Activated T-cell treated with anti-CD3 and anti-CD28 coated beads, Interleukin-2, amount 50 U/mL, for 4 hours (primary cell): ENCODE measurements around the gene TAF1L. TPM values are rescaled to one million over a fixed set of nuclear protein-coding genes. Genes with fewer than 3 reads are reported as not detected.
"Not testable (repeated sequence)": the region's sequence is repeated elsewhere in the genome, so short reads cannot be mapped to it uniquely, and the experiment has no call there.

Experiments used
- ATAC-seq, 2 donors: fragments of 200-7000 bp; cut with Tn5 transposase; one replicate each; pipeline ENCODE4 v1.10.0; 2021
- DNase-seq: peaks from one replicate; pipeline ENCODE4 v3.0.0-alpha.2; 2020
- H3K27me3 Mint-ChIP-seq: one replicate; pipeline ENCODE4 v1.8.0; 2021; ENCODE audit warnings: low read depth, mixed read lengths
- H3K36me3 Mint-ChIP-seq: one replicate; pipeline ENCODE4 v1.8.0; 2022; ENCODE audit warnings: mixed read lengths; ENCODE audit not compliant: insufficient read depth
- H3K4me1 Mint-ChIP-seq: one replicate; pipeline ENCODE4 v1.8.0; 2021; ENCODE audit warnings: low read depth, mixed read lengths
- H3K4me3 Mint-ChIP-seq: one replicate; pipeline ENCODE4 v1.8.0; 2021; ENCODE audit warnings: mild to moderate bottlenecking, moderate library complexity, mixed read lengths
- H3K9me3 Mint-ChIP-seq: one replicate; pipeline ENCODE4 v1.8.0; 2021; ENCODE audit warnings: mixed read lengths
- total RNA-seq, 3 donors: library from RNA; stranded (reverse); gene quantifications; one replicate each; pipeline ENCODE4 v1.2.1, GENCODE V29; 2021

Gene TAF1L, protein sequence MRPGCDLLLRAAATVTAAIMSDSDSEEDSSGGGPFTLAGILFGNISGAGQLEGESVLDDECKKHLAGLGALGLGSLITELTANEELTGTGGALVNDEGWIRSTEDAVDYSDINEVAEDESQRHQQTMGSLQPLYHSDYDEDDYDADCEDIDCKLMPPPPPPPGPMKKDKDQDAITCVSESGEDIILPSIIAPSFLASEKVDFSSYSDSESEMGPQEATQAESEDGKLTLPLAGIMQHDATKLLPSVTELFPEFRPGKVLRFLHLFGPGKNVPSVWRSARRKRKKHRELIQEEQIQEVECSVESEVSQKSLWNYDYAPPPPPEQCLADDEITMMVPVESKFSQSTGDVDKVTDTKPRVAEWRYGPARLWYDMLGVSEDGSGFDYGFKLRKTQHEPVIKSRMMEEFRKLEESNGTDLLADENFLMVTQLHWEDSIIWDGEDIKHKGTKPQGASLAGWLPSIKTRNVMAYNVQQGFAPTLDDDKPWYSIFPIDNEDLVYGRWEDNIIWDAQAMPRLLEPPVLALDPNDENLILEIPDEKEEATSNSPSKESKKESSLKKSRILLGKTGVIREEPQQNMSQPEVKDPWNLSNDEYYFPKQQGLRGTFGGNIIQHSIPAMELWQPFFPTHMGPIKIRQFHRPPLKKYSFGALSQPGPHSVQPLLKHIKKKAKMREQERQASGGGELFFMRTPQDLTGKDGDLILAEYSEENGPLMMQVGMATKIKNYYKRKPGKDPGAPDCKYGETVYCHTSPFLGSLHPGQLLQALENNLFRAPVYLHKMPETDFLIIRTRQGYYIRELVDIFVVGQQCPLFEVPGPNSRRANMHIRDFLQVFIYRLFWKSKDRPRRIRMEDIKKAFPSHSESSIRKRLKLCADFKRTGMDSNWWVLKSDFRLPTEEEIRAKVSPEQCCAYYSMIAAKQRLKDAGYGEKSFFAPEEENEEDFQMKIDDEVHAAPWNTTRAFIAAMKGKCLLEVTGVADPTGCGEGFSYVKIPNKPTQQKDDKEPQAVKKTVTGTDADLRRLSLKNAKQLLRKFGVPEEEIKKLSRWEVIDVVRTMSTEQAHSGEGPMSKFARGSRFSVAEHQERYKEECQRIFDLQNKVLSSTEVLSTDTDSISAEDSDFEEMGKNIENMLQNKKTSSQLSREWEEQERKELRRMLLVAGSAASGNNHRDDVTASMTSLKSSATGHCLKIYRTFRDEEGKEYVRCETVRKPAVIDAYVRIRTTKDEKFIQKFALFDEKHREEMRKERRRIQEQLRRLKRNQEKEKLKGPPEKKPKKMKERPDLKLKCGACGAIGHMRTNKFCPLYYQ (N-terminal part only)
- total RNA-seq = under 1 TPM in 1 of 3 donors, not detected in 2; 0.05 TPM

DNA sequence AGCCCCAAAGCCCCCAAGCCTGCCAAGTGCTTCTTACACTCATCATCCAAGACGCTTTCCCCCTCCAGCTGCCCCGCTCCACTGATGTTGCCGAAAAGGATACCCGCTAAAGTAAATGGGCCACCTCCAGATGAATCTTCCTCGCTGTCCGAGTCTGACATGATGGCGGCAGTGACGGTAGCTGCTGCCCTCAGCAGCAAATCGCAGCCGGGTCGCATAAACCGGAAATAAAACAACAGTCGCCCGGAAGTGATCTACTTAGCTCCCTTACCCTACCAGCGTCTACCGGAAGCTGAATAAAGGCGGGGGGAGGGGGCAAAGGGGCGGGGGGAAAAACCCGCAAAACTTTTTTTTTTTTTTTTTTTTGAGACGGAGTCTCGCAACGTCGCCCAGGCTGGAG, at the start of gene TAF1L:
Gene TAF1L, minus strand, starts transcription at position 308 of the 400 bp plus-strand sequence. Its CDS starts 90 bp downstream, at position 218.
- ATAC-seq = no peak
- DNase-seq = no peak
- Mint-ChIP-seq H3K36me3 (no peaks in the 10 kb centered on the region), H3K4me3 (no peak within 1 kb of the TSS), H3K9me3 (no peaks in the 10 kb centered on the region), H3K4me1 (no peaks in the 10 kb centered on the region), H3K27me3 (peaks cover 7% of the 10 kb centered on the region)

DNA sequence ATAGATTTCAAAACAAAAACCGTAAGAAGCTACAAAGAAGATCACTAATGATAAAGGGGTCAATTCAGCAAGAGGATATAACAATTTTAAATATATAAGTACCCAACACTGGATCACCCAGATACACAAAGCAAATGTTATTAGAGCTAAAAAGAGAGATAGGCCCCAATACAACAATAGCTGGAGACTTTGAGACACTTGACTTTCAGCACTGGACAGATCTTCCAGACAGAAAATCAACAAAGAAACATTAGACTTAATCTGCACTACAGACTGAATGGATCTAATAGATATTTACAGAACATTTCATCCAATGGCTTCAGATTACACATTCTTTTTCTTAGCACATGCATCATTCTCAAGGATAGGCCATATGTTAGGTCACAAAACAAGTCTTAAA, 46.3 kb upstream of the TAF1L start:
- no peak for ATAC-seq
- no peak for DNase-seq
- no peaks in the 10 kb centered on the region for H3K36me3 Mint-ChIP-seq
- H3K4me3 Mint-ChIP-seq = no peak overlapping the region
- no peaks in the 10 kb centered on the region for H3K4me1 Mint-ChIP-seq
- H3K9me3 Mint-ChIP-seq = peaks cover 34% of the 10 kb centered on the region
- peaks cover 7% of the 10 kb centered on the region for H3K27me3 Mint-ChIP-seq

DNA sequence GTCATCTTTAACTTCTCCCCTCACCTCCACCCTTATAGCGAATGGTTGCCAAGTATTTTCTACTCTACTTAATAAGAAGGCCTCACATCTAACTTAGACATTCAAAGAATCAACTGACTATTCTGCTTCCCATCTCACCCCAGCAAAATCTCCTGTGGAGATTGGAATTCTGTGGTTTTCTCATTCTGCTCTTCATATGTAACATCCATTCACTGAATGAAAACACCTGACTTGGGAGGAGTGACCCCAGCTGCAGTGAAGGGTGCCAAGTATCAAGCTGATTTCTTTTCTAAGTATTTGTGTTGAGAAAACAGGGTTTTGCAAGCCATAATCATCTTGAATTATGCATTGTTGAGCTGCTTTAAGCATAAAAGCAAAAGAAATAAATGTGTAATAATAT, 42.5 kb upstream of the TAF1L start:
- no peak for ATAC-seq

DNA sequence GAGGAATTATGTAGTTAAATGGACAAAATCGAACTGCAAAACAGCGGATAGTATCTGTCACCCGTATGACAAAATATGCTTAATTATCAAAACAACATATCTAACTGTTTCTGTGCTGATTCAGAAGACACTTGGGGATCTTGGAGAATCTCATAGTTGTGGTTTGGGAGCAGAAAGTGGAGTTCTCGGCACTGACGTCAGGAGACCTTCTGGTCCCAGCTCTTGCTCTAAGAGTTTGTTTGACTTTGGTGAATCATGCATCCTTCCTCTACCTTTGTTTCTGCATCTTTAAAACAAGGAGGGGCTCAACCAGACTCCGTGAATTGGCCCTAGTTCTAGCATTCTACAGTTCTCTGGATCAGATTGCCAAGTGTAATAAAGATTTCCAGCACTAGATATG, 37.0 kb upstream of the TAF1L start:
- no peak overlapping the region for H3K4me3 Mint-ChIP-seq
- H3K9me3 Mint-ChIP-seq = no peaks in the 10 kb centered on the region
- H3K4me1 Mint-ChIP-seq = no peaks in the 10 kb centered on the region
- peaks cover 2% of the 10 kb centered on the region for H3K27me3 Mint-ChIP-seq
- DNase-seq (no peak), ATAC-seq (no peak)
- no peaks in the 10 kb centered on the region for H3K36me3 Mint-ChIP-seq

More for the DNA sequence above, 42.5 kb upstream of the TAF1L start:
- DNase-seq = no peak
- H3K4me3 Mint-ChIP-seq = no peak overlapping the region
- H3K4me1 Mint-ChIP-seq = no peaks in the 10 kb centered on the region
- peaks cover 2% of the 10 kb centered on the region for H3K27me3 Mint-ChIP-seq
- no peaks in the 10 kb centered on the region for H3K36me3 Mint-ChIP-seq
- peaks cover 17% of the 10 kb centered on the region for H3K9me3 Mint-ChIP-seq

DNA sequence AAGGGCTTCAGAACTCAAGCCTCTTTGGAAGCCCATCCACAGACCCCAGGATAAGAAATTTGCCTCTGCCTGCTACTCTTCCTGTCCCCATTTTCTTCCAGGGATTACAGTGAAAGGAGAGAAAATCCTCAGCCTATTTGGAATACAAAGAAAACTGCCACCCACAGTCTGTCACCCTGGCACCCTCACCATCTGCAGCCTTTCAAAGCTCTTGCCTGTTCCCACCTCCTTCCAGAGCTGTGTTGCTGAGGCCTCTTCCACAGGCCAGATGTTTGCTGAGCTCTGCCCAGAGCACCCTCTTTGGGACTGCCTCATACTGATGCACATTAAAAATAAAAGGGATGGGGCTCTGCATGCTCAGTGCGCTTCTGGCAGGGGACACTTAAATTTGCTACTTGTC, 35.9 kb upstream of the TAF1L start:
- H3K4me3 Mint-ChIP-seq = no peak overlapping the region
- DNase-seq (no peak), ATAC-seq (no peak)
- H3K36me3 Mint-ChIP-seq = no peaks in the 10 kb centered on the region
- no peaks in the 10 kb centered on the region for H3K9me3 Mint-ChIP-seq
- peaks cover 2% of the 10 kb centered on the region for H3K27me3 Mint-ChIP-seq
- H3K4me1 Mint-ChIP-seq = no peaks in the 10 kb centered on the region

DNA sequence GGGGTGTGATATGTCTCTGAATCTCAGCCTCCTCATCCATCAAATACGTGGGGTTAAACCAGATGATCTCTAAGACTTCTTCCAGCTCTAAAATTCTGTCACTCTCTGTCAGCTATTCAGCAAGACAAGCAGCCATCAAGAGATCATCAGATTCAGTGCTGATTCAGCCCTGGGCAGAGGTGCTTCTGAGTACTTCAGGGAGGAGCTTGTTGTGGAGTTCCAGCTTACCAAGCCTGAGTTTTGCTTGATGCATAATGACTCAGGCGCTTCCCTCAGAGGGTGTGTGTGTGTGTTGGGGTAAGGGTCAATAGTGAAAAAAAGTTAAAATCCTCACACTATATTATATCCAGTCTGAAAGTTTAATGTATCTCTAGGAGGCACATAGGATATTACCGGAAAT, 29.6 kb upstream of the TAF1L start:
- H3K36me3 Mint-ChIP-seq = no peaks in the 10 kb centered on the region
- DNase-seq = no peak
- H3K4me3 Mint-ChIP-seq = no peak overlapping the region
- no peak for ATAC-seq
- peaks cover 7% of the 10 kb centered on the region for H3K27me3 Mint-ChIP-seq
- peaks cover 5% of the 10 kb centered on the region for H3K9me3 Mint-ChIP-seq
- H3K4me1 Mint-ChIP-seq = no peaks in the 10 kb centered on the region

DNA sequence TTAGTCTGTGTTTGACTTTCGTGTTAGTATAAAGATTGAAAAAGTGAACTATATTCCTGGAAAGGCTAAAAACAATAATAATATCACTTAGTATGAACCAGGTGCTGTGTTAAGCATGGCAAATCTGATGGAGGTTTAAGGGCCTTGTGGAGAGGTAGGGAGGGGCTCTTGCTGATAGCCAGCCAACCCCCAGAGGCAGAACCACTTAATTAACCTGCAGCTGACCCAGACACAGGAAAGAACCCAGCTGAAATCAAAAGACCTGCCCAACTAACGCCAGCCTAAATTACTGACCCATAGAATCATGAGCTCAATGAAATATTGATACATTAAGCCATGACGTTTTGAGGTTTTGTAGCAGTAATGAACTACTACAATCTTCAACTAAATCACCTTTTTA, 28.3 kb upstream of the TAF1L start:
- DNase-seq (no peak), ATAC-seq (no peak)
- H3K9me3 Mint-ChIP-seq = peaks cover 5% of the 10 kb centered on the region
- no peaks in the 10 kb centered on the region for H3K36me3 Mint-ChIP-seq
- peaks cover 7% of the 10 kb centered on the region for H3K27me3 Mint-ChIP-seq
- no peak overlapping the region for H3K4me3 Mint-ChIP-seq
- no peaks in the 10 kb centered on the region for H3K4me1 Mint-ChIP-seq

DNA sequence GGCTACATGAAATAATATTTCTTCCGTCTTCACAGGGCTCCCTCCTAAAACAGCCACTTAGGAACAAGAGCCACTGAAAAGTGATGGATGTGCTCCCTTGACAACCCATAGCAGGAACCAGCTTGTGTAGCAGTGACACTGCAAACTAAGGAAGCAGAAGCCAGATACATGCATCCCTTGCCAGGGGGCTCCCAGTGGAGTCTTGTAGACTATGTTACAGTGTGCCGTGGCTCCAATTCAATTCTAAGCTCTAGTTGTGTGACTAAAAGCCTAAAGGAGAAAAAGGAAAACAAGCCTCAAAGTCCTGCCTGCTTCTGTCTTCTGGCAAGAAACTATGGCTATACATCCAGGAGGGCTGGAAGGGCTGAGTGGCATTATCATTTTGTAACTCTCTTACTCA, 12.2 kb upstream of the TAF1L start:
- Mint-ChIP-seq H3K36me3 (no peaks in the 10 kb centered on the region), H3K9me3 (peaks cover 3% of the 10 kb centered on the region), H3K4me3 (no peak overlapping the region), H3K27me3 (peaks cover 20% of the 10 kb centered on the region), H3K4me1 (no peaks in the 10 kb centered on the region)
- no peak for ATAC-seq
- no peak for DNase-seq

DNA sequence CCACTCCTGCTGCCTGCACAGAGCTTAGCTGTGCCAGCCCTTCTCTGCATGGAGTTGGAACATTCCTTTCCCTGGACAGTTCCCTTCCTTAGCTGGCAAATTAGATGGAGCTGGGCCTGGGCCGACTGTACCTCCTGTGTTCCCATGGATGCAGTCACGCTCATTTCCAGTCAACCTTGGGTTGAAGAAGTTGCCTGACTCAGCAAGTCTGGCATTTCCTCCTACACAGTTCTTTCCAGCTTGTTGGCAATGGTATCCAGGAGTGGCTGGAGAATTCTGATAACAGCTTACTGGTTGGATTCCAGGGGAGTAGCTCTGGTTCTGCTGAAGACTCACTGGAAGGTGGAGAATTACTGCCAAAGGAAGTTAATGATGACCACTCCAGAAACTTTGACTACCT, 9.2 kb upstream of the TAF1L start:
- Mint-ChIP-seq H3K4me1 (no peaks in the 10 kb centered on the region), H3K27me3 (peaks cover 26% of the 10 kb centered on the region), H3K9me3 (no peaks in the 10 kb centered on the region), H3K36me3 (no peaks in the 10 kb centered on the region), H3K4me3 (no peak overlapping the region)
- DNase-seq (no peak), ATAC-seq (no peak)

DNA sequence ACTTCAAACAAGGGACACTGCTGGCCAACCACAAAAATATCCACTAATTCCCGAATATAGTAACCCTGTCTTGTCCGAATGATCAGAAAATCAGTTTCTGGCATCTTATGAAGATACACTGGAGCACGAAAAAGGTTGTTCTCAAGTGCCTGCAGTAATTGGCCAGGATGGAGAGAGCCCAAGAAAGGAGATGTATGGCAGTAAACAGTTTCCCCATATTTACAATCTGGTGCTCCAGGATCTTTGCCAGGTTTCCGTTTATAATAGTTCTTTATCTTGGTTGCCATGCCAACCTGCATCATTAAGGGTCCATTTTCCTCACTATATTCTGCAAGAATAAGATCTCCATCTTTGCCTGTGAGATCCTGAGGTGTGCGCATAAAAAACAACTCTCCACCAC, 2.3 kb downstream of the TAF1L start:
- not testable (repeated sequence) for DNase-seq, H3K4me3 Mint-ChIP-seq, ATAC-seq, H3K4me1 Mint-ChIP-seq, H3K27me3 Mint-ChIP-seq, H3K36me3 Mint-ChIP-seq, H3K9me3 Mint-ChIP-seq

DNA sequence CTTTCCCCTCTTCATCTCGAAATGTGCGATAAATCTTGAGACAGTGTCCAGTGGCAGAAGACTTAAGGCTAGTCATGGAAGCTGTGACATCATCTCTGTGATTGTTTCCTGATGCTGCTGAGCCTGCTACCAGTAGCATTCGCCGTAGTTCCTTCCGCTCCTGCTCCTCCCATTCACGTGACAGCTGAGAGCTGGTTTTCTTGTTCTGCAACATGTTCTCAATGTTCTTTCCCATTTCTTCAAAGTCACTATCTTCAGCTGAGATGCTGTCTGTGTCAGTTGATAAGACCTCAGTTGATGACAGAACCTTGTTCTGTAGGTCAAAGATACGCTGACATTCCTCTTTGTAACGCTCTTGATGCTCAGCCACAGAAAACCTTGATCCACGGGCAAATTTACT, 3.5 kb downstream of the TAF1L start:
- peaks cover 4% of the 10 kb centered on the region for H3K27me3 Mint-ChIP-seq
- DNase-seq (no peak), ATAC-seq (no peak)
- H3K9me3 Mint-ChIP-seq = no peaks in the 10 kb centered on the region
- H3K4me1 Mint-ChIP-seq = no peaks in the 10 kb centered on the region
- H3K36me3 Mint-ChIP-seq = no peaks in the 10 kb centered on the region
- no peak overlapping the region for H3K4me3 Mint-ChIP-seq

DNA sequence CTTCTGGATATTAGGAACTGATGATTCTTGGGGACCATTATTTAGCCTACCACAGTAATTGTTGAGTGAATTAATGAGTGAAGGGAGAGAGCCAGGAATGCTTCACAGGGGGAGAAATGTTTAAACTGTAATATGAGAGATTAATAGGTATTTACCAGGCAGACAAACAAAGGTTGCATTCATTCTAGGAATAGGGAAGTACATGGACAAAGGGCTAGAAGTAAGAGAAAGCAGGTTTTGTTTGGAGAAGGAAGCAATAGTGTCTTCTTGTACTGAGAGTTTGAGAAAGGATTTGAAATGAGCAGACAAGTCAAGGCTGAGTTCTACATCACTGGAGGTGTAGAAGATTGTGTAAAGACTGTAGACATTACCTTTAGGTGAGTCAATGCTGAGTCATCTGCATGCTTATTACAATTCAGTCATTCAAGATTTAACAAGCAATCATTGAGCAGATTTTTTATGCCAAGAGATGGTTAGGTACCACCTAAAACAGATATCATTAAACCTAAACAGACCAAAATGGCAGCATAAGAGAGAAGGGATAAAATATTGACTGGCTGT, 8.0 kb downstream of the TAF1L start:
- H3K27me3 Mint-ChIP-seq = peaks cover 4% of the 10 kb centered on the region
- H3K4me3 Mint-ChIP-seq = no peak overlapping the region
- ATAC-seq = no peak
- no peaks in the 10 kb centered on the region for H3K4me1 Mint-ChIP-seq
- no peaks in the 10 kb centered on the region for H3K36me3 Mint-ChIP-seq
- no peak for DNase-seq
- no peaks in the 10 kb centered on the region for H3K9me3 Mint-ChIP-seq

DNA sequence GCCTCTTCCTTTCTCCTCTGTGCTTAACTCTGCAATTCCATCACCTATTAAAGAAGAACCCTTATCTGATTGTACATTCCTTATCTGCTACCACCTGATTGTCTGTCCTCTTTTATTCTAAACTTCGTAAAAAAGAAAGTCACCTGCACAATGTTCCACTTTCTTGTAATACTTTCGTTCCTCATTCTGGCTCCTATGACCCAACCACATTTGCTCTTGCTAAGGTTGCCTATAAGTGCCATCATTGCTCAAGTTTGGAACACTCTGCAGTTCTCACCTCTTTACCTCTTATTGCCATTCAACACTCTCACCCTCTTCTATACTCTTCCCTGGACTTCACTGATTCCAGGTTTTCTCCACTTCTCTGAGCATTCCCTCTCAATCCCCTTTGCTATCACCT, 10.1 kb downstream of the TAF1L start:
- Mint-ChIP-seq H3K4me1 (no peaks in the 10 kb centered on the region), H3K4me3 (no peak overlapping the region), H3K27me3 (peaks cover 6% of the 10 kb centered on the region), H3K36me3 (no peaks in the 10 kb centered on the region), H3K9me3 (no peaks in the 10 kb centered on the region)
- DNase-seq = no peak
- ATAC-seq = no peak

DNA sequence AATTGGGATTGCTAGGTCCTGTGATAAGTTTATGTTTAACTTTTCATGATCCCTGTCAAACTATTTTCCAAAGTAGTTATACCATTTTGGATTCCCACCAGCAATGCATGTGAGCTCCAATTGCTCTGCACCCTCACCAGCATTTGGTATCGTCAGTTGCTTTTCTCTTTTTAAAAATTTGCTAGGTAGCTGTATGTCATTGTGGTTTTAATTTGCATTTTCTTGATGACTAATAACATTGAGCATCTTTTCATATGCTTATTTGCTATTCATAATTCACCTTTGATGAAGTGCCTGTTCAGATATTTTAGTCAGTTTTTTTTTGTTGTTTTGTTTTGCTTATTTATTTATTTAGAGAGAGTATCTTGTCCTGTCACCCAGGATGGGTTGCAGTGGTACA, 12.5 kb downstream of the TAF1L start:
- Mint-ChIP-seq H3K27me3 (peaks cover 10% of the 10 kb centered on the region), H3K4me1 (no peaks in the 10 kb centered on the region), H3K9me3 (no peaks in the 10 kb centered on the region), H3K4me3 (no peak overlapping the region), H3K36me3 (no peaks in the 10 kb centered on the region)
- DNase-seq (no peak), ATAC-seq (no peak)
